Hypothalamus (tissue), 51 donors: ENCODE data around the gene FHIT.
"Not testable (repeated sequence)": the region's sequence is repeated elsewhere in the genome, so short reads cannot be mapped to it uniquely, and the experiment has no call there.

ENCODE experiments used
- DNase-seq, 51 donors: peaks; one replicate each; lab custom pipeline; 2025; lab: John Stamatoyannopoulos, UW

Gene FHIT

GRCh38 chr3:60953351-60953750, 297.9 kb downstream of the FHIT start:
- no peak for DNase-seq

- DNase-seq: no peak
These were observed 299.2 kb downstream of the FHIT start for GRCh38 chr3:60952055-60952454.

DNA sequence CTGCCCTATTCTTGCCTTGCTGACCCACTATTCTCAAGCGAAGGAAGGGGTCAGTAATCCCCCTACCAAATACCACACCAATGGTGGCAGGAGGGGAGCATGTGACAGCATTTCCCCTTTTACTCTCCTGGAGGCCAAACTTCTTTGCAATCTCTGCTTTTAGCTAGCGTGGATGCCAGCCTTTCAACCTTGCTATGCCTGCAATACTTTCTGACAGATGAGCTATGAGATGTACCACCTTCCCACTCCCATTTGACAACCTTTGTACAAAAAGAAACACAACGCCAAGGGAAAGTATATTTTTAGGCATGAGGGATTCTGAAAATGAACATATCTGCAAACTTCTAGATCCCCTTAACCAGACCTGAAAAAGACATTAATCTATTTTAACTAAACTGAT, 302.1 kb downstream of the FHIT start:
- no peak for DNase-seq

DNA sequence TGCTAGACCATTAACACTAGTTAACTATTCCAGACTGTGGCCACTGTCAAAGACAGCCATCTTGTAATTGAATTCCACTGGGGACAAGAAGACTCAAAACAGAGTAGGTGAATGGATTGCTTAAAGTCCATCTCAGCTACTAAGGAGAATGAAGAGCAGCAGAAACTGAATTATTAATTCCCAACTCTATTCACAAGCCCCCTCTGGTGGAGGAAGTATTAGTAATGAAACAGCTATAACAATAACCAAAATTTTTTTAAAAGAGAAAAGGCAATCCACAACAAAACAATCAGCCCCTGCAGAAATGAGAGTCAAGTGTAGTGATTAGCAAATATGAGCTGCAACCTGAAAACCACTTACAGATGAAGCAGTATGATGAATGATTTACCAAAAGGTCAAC, 302.8 kb downstream of the FHIT start:
- no peak for DNase-seq

DNA sequence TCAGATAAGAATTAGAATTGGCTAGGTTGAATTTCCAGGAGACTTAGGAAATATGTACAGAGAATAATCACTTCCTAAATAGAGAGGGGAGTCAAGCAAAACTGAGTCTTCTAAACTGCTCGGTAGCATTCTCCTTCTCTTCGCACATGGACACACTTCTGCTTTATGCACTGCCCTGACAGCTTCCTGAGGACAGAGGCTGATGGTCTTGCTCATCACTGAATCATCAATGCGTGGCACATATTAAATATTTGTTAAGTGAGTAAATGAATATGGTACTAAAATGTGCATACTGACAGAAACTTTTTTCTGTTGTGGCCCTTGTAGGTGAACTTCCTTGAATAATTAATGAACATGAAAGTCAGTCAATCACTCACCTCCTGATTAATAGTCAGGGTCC, 315.5 kb downstream of the FHIT start:
- no peak for DNase-seq

DNA sequence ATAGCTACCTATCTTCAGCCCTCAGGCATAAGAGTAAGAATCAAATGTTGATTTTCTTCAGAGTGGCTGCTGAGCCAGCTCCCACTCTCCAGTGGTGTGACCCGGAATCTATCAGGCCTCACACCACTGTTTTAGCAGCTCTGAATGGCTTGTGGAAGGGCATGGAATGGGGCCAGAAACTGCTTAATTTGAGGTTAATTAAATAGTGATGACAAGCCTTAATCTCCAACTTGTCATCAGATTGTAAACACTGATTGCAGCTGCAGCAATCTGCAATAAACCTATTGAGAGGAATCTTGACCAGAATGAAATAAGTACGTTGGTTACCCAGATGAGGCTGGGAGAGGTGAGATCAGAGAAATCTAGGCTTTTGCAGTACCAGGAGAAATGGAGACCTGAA, 317.4 kb downstream of the FHIT start:
- DNase-seq: no peak

GRCh38 chr3:60932643-60933042, 318.6 kb downstream of the FHIT start:
- no peak for DNase-seq

- no peak for DNase-seq
These were observed 319.1 kb downstream of the FHIT start for GRCh38 chr3:60932170-60932569.

- no peak for DNase-seq
These were observed 319.8 kb downstream of the FHIT start for GRCh38 chr3:60931452-60931851.

GRCh38 chr3:60920519-60920918, 330.7 kb downstream of the FHIT start:
- DNase-seq: no peak

GRCh38 chr3:60919296-60919695, 332.0 kb downstream of the FHIT start:
- no peak for DNase-seq

DNA sequence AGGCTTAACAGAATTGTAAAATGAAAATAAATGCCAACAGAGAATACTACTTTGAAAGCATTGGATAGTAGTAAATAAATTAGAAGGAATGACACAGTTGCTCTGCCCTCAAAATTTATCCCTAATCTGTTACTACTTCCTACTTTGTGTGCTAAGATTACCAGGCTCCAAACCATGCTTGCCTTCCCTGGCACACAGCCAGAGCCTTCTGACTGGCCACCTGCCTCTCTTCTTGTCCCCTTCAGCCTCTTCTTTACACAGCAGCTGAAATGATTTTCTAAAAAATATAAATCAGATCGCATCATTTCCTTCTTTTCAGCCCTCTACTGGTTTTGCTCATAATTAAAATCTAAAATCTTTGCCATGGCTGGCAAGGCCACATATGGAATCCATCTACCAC, 334.1 kb downstream of the FHIT start:
- DNase-seq: peak in 4 of 51 donors; percentile 0 to 3 (median 1)

GRCh38 chr3:60916546-60916945, 334.7 kb downstream of the FHIT start:
- DNase-seq: no peak

DNA sequence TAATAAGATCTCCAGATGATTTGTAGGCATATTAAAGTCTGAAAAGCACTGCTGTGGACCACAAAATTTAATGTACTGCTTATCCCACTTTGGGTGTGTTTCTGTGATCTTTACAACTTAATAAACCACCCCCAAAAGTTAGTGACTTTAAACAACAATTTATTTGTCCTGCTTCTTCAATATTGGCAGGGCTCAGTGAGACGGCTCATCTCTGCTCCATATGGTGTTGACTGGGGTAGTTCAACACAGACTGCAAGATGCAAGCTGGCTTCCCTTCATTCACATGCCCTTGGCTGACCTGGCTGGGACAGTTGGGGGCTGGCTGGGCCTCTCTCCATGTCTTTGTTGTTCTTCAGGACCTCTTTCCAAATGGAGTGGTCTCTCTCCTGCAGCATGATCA, 337.8 kb downstream of the FHIT start:
- no peak for DNase-seq

- no peak for DNase-seq
These were observed 338.4 kb downstream of the FHIT start for GRCh38 chr3:60912876-60913275.

DNA sequence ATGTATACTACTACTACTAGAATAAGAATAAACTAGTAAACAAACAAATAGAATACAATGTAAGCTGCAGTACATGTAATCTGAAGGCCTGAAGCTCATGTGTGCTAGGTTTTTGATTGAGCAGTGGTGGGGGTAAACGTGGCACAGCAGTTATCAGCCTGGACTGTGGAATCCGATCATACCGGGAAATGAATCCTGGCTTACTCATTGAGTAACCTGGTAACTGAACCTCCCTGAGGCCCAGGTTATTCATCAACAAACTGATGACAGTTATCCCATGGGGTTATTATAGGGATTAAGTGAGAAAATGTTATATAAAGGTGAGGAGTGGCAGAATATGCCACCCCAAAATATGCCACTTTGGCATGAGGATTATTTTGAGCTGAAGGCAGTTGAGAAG, 339.1 kb downstream of the FHIT start:
- no peak for DNase-seq

DNA sequence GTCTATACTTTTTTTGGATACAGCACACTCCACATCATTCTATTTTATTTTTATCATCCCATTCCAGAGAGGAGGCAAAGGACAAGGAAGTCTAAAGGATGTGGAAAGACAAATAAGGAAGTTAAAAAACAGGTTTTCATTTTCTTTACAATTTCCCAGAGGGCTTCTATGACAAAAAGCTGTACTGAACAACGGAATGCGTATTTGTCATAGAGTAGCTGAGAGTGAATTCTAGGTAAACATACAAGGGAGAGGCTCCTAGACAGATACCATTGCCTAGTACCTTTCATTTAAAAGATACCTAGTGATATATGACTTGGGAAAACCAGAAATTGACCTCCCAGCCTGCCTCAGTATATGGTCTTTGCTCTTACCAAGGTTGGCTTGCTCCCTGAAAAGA, 341.7 kb downstream of the FHIT start:
- DNase-seq: no peak

GRCh38 chr3:60906283-60906682, 345.0 kb downstream of the FHIT start:
- no peak for DNase-seq

GRCh38 chr3:60898321-60898720, 352.9 kb downstream of the FHIT start:
- no peak for DNase-seq

GRCh38 chr3:60893946-60894345, 357.3 kb downstream of the FHIT start:
- DNase-seq: no peak

DNA sequence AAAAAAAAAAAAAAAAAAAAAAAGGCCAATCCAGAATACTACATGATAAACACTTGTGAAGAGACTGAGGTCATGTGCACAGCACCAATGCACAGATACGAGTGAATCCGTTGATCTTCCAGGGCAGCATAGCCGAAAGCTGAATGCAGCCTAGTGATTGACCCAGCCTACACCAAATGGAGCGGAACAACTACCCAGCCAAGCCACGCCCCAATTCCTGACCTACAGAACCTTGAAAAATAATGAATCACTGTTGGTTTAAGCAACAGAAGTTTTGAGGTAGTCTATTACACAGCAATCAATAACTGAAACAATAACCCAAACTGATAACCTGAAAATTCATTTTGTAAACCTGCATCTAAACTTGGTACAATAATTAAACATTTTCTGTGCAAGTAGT, 361.0 kb downstream of the FHIT start:
- no peak for DNase-seq

- not testable (repeated sequence) for DNase-seq
These were observed 362.3 kb downstream of the FHIT start for GRCh38 chr3:60888952-60889351.

DNA sequence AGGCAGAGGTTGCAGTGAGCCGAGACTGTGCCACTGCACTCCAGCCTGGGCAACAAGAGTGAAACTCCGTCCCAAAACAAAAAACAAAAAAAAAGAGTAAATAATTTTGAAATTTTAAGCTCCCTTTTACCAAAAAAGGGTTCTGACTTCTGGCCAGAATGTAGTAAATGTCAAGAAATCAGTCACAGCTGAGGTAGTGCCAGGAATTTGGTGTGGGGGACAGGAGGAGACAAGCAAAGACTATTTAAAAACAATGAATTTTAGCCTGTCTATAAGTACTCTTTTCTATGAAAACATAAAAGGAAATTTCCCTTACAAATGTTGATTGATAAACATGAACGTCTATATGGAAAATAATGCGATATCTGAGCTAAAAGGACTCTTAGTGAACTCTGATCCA, 363.7 kb downstream of the FHIT start:
- DNase-seq: no peak

- DNase-seq: no peak
These were observed 364.7 kb downstream of the FHIT start for GRCh38 chr3:60886518-60886917.
